ENCODE data around the gene ADAM10. TPM values are rescaled to one million over a fixed set of nuclear protein-coding genes. Genes with fewer than 3 reads are reported as not detected.

Gene ADAM10
- total RNA-seq, 1 experiment from 2014 or later: 133 TPM

- TF ChIP-seq ZNF425 (CRISPR knock-in tag; conservative IDR thresholded peaks at IDR 0.05) (no peak), KAT7 (CRISPR knock-in tag; IDR thresholded peaks at IDR 0.05; ENCODE audit: borderline replicate concordance) (no peak), JAZF1 (CRISPR knock-in tag; IDR thresholded peaks at IDR 0.05) (no peak), TEAD4 (CRISPR knock-in tag; IDR thresholded peaks at IDR 0.05) (no peak), ZNF423 (CRISPR knock-in tag; IDR thresholded peaks at IDR 0.05) (no peak), PRDM15 (CRISPR knock-in tag; IDR thresholded peaks at IDR 0.05) (no peak)
These were observed 204.0 kb downstream of the ADAM10 start (continued) for GRCh38 chr15:58545307-58546065.

- Mint-ChIP-seq H3K27me3 (ENCODE audit: low read depth) (no peaks in the 10 kb centered on the region; the same call in 1 of the 2 replicates), H3K27ac (no peak overlapping the region), H3K4me3 (no peak overlapping the region), H3K4me1 (no peaks in the 10 kb centered on the region), H3K36me3 (no peaks in the 10 kb centered on the region), H3K9me3 (no peaks in the 10 kb centered on the region)
- ATAC-seq (no peak), DNase-seq (ENCODE audit: low spot score) (no peak)
- TF ChIP-seq USF2 (CRISPR knock-in tag; IDR thresholded peaks at IDR 0.05) (no peak), E2F5 (CRISPR knock-in tag; IDR thresholded peaks at IDR 0.05) (no peak), JAZF1 (CRISPR knock-in tag; IDR thresholded peaks at IDR 0.05) (no peak), ZSCAN18 (CRISPR knock-in tag; IDR thresholded peaks at IDR 0.05) (no peak), MXD4 (CRISPR knock-in tag; IDR thresholded peaks at IDR 0.05; ENCODE audit: borderline replicate concordance) (no peak), CREB1 (CRISPR knock-in tag; IDR thresholded peaks at IDR 0.05) (no peak), MYBL2 (CRISPR knock-in tag; IDR thresholded peaks at IDR 0.05) (no peak), NR1H2 (CRISPR knock-in tag; IDR thresholded peaks at IDR 0.05) (no peak), PREB (CRISPR knock-in tag; IDR thresholded peaks at IDR 0.05; ENCODE audit: borderline replicate concordance) (no peak)
- POLR2A ChIA-PET: interaction anchor here (0.7 kb wide), 1 partner anchor 205 kb away, joined by 6 read pairs; no protein-coding TSS in a partner anchor
- CTCF ChIA-PET: no interaction called here
These were observed 204.8 kb downstream of the ADAM10 start for GRCh38 chr15:58544756-58545155.
